Vagina (tissue), 2 donors: ENCODE results near the gene RNF8.

Experiments used
- CTCF ChIP-seq, 3 experiments: fragments of 450-650 bp in 2 of 3; fragments of 200-600 bp in 1 of 3; sonication (generic) in 1 of 3; IDR thresholded peaks; one replicate each; pipeline ENCODE4 v1.5.1; 2017 to 2019; ENCODE audit warnings: antibody characterized with exemption in 3 of 3, mild to moderate bottlenecking in 2 of 3, moderate library complexity in 2 of 3
- POLR2A ChIP-seq, 2 donors: fragments of 450-650 bp; IDR thresholded peaks; one replicate each; pipeline ENCODE4 v1.6.1; 2017; ENCODE audit warnings: antibody characterized with exemption in 2 of 2, mild to moderate bottlenecking in 2 of 2, moderate library complexity in 2 of 2

GRCh38 chr6:37340639-37340943, 13.2 kb upstream of the RNF8 start:
- TF ChIP-seq CTCF (IDR thresholded peaks at IDR 0.05) (no peak), POLR2A (IDR thresholded peaks at IDR 0.05) (no peak)
